WTC11 (cell line): ENCODE measurements around the gene LTK. TPM values are rescaled to one million over a fixed set of nuclear protein-coding genes. Genes with fewer than 3 reads are reported as not detected.
"Not testable (repeated sequence)": the region's sequence is repeated elsewhere in the genome, so short reads cannot be mapped to it uniquely, and the experiment has no call there.

Source experiments
- ATAC-seq: fragments of 200-7000 bp; cut with Tn5 transposase; 2 replicates; pipeline ENCODE4 v1.10.0; 2021; ENCODE audit warnings: mild to moderate bottlenecking, moderate library complexity
- CTCF ChIA-PET: fragments of 300-600 bp; sonication (Branson Sonifier 250); formaldehyde crosslinking; loops from one replicate; lab custom pipeline; 2021; ENCODE audit warnings: antibody characterized with exemption; lab: Charles Lee
- POLR2A ChIA-PET: fragments of 350-600 bp; sonication (Branson Sonifier 250); formaldehyde crosslinking; loops from one replicate; lab custom pipeline; 2021; ENCODE audit warnings: antibody characterized with exemption; lab: Charles Lee
- DNase-seq: peaks from one replicate; pipeline ENCODE4 v3.0.0; 2021; ENCODE audit warnings: low spot score
- H3K27ac Mint-ChIP-seq: 2 replicates; pipeline ENCODE4 v1.8.0; 2021; ENCODE audit warnings: mixed read lengths
- H3K27me3 Mint-ChIP-seq: 2 replicates; pipeline ENCODE4 v1.8.0; 2021; ENCODE audit warnings: low read depth, mild to moderate bottlenecking, moderate library complexity, mixed read lengths
- H3K36me3 Mint-ChIP-seq: 2 replicates; pipeline ENCODE4 v1.8.0; 2021; ENCODE audit warnings: mixed read lengths
- H3K4me1 Mint-ChIP-seq: 2 replicates; pipeline ENCODE4 v1.8.0; 2022; ENCODE audit warnings: mixed read lengths
- H3K4me3 Mint-ChIP-seq: 2 replicates; pipeline ENCODE4 v1.8.0; 2021; ENCODE audit warnings: mild to moderate bottlenecking, moderate library complexity, mixed read lengths
- H3K9me3 Mint-ChIP-seq: 2 replicates; pipeline ENCODE4 v1.8.0; 2021; ENCODE audit warnings: mixed read lengths
- AFF4 ChIP-seq: sonication (generic); formaldehyde crosslinking; IDR thresholded peaks from 2 replicates; pipeline ENCODE4 v1.8.1; 2023; ENCODE audit warnings: mild to moderate bottlenecking, missing genetic modification reagents, borderline replicate concordance
- ATF2 ChIP-seq: sonication (generic); formaldehyde crosslinking; IDR thresholded peaks from 2 replicates; pipeline ENCODE4 v1.8.1; 2022; ENCODE audit warnings: low read depth, missing genetic modification reagents, borderline replicate concordance
- EMX1 ChIP-seq: fragments of 250-450 bp; sonication (Bioruptor Pico); IDR thresholded peaks from 2 replicates; pipeline ENCODE4 v1.8.0; 2021; ENCODE audit warnings: mild to moderate bottlenecking
- FOXJ3 ChIP-seq: sonication (generic); formaldehyde crosslinking; IDR thresholded peaks from 2 replicates; pipeline ENCODE4 v1.9.0; 2021; ENCODE audit warnings: missing genetic modification reagents, mild to moderate bottlenecking, borderline replicate concordance
- MAX ChIP-seq: sonication (generic); formaldehyde crosslinking; IDR thresholded peaks from 2 replicates; pipeline ENCODE4 v1.8.0; 2022; ENCODE audit warnings: mild to moderate bottlenecking, missing genetic modification reagents
- MYBL2 ChIP-seq: sonication (generic); formaldehyde crosslinking; IDR thresholded peaks from 2 replicates; pipeline ENCODE4 v1.8.1; 2023; ENCODE audit warnings: mild to moderate bottlenecking, moderate library complexity, missing genetic modification reagents
- NR1H2 ChIP-seq: sonication (generic); formaldehyde crosslinking; IDR thresholded peaks from 2 replicates; pipeline ENCODE4 v1.9.0; 2021; ENCODE audit warnings: mild to moderate bottlenecking, moderate library complexity, missing genetic modification reagents
- SP1 ChIP-seq: sonication (generic); formaldehyde crosslinking; conservative IDR thresholded peaks from 2 replicates; pipeline ENCODE4 v1.8.1; 2022; ENCODE audit warnings: missing genetic modification reagents
- STAT6 ChIP-seq: sonication (generic); formaldehyde crosslinking; conservative IDR thresholded peaks from 2 replicates; pipeline ENCODE4 v1.8.1; 2023; ENCODE audit warnings: mild to moderate bottlenecking, low read depth, missing genetic modification reagents, moderate library complexity
- USF2 ChIP-seq: sonication (generic); formaldehyde crosslinking; IDR thresholded peaks from 2 replicates; pipeline ENCODE4 v1.8.1; 2023; ENCODE audit warnings: mild to moderate bottlenecking, missing genetic modification reagents, moderate library complexity
- ZNF219 ChIP-seq: sonication (generic); formaldehyde crosslinking; IDR thresholded peaks from 2 replicates; pipeline ENCODE4 v1.8.0; 2023; ENCODE audit warnings: missing genetic modification reagents, mild to moderate bottlenecking, borderline replicate concordance
- ZNF263 ChIP-seq: sonication (generic); formaldehyde crosslinking; IDR thresholded peaks from 2 replicates; pipeline ENCODE4 v1.8.1; 2022; ENCODE audit warnings: low read depth, mild to moderate bottlenecking, moderate library complexity, missing genetic modification reagents
- ZNF396 ChIP-seq: fragments of 250-450 bp; sonication (Bioruptor Pico); IDR thresholded peaks from 2 replicates; pipeline ENCODE4 v1.8.0; 2021; ENCODE audit warnings: mild to moderate bottlenecking, moderate library complexity, borderline replicate concordance
- total RNA-seq: library from RNA; stranded (reverse); gene quantifications from 3 replicates; pipeline ENCODE4 v1.2.3, GENCODE V29; 2021

The LTK gene
- total RNA-seq, 1 experiment from 2014 or later, result 0.66 TPM

- ATAC-seq (no peak), DNase-seq (no peak)
- TF ChIP-seq ZNF219 (CRISPR knock-in tag), result no peak
- no peak for TF ChIP-seq MYBL2 (CRISPR knock-in tag)
- no peak for TF ChIP-seq STAT6 (CRISPR knock-in tag)
- peaks cover 74% of the 10 kb centered on the region for H3K36me3 Mint-ChIP-seq
- POLR2A ChIA-PET, result no interaction called here
- CTCF ChIA-PET, result interaction anchor here (2.1 kb wide), 1 partner anchor 9 kb away, joined by 8 read pairs; no protein-coding TSS in a partner anchor
- H3K4me3 Mint-ChIP-seq, result no peak overlapping the region
- H3K27ac Mint-ChIP-seq, result no peak overlapping the region
- H3K27me3 Mint-ChIP-seq, result no peaks in the 10 kb centered on the region
- H3K4me1 Mint-ChIP-seq, result no peaks in the 10 kb centered on the region
- no peaks in the 10 kb centered on the region for H3K9me3 Mint-ChIP-seq
Measured at GRCh38 chr15:41474436-41474835, 39.2 kb downstream of the LTK start.

- H3K9me3 Mint-ChIP-seq, result no peaks in the 10 kb centered on the region
- no peak for TF ChIP-seq USF2 (CRISPR knock-in tag)
- TF ChIP-seq EMX1, result no peak
- no peak for TF ChIP-seq FOXJ3 (CRISPR knock-in tag)
- TF ChIP-seq ZNF396 (CRISPR knock-in tag), result no peak
- no peak for TF ChIP-seq NR1H2 (CRISPR knock-in tag)
- TF ChIP-seq SP1 (CRISPR knock-in tag), result no peak
- no peak for TF ChIP-seq ATF2
- no peak for TF ChIP-seq STAT6 (CRISPR knock-in tag)
- no peak for TF ChIP-seq MAX
- TF ChIP-seq AFF4 (CRISPR knock-in tag), result no peak
- TF ChIP-seq ZNF263 (CRISPR knock-in tag), result no peak
- ATAC-seq, result no peak
- no peak overlapping the region for H3K27ac Mint-ChIP-seq
- no peak overlapping the region for H3K4me3 Mint-ChIP-seq
- no peaks in the 10 kb centered on the region for H3K27me3 Mint-ChIP-seq
- ChIA-PET POLR2A (interaction anchor here (0.6 kb wide), 1 partner anchor 27 kb away, joined by 3 read pairs; no protein-coding TSS in a partner anchor), CTCF (no interaction called here)
- DNase-seq, result no peak
- H3K4me1 Mint-ChIP-seq, result no peaks in the 10 kb centered on the region
- H3K36me3 Mint-ChIP-seq, result peaks cover 73% of the 10 kb centered on the region
Measured at GRCh38 chr15:41473418-41473817, 40.2 kb downstream of the LTK start.

- ATAC-seq, H3K27me3 Mint-ChIP-seq, H3K9me3 Mint-ChIP-seq, H3K4me3 Mint-ChIP-seq, H3K4me1 Mint-ChIP-seq, H3K27ac Mint-ChIP-seq, DNase-seq: not testable (repeated sequence)
- CTCF ChIA-PET, result interaction anchor here (1.2 kb wide), 1 partner anchor 134 kb away, joined by 3 read pairs; no protein-coding TSS in a partner anchor
- peaks cover 65% of the 10 kb centered on the region for H3K36me3 Mint-ChIP-seq
- POLR2A ChIA-PET, result interaction anchor here (0.6 kb wide), 1 partner anchor 501 kb away, joined by 4 read pairs; no protein-coding TSS in a partner anchor
Measured at GRCh38 chr15:41469644-41470043, 44.0 kb downstream of the LTK start.
